Ishikawa (cell line): ENCODE measurements around the gene HDDC2.

Experiments
- CEBPB ChIP-seq: IDR thresholded peaks from 2 replicates; pipeline ENCODE4 v1.6.1; 2012
- CREB1 ChIP-seq: IDR thresholded peaks from 2 replicates; pipeline ENCODE4 v1.6.1; 2012; ENCODE audit warnings: low read depth
- EGR1 ChIP-seq: IDR thresholded peaks from 2 replicates; pipeline ENCODE4 v1.6.1; 2012
- EP300 ChIP-seq: IDR thresholded peaks from 2 replicates; pipeline ENCODE4 v1.6.1; 2012; ENCODE audit warnings: borderline replicate concordance
- FOXM1 ChIP-seq: IDR thresholded peaks from 2 replicates; pipeline ENCODE4 v1.6.1; 2012; ENCODE audit warnings: low read depth, borderline replicate concordance
- MAX ChIP-seq: IDR thresholded peaks from 2 replicates; pipeline ENCODE4 v1.6.1; 2012
- RAD21 ChIP-seq: IDR thresholded peaks from 2 replicates; pipeline ENCODE4 v1.6.1; 2012; ENCODE audit warnings: low read depth
- REST ChIP-seq: IDR thresholded peaks from 2 replicates; pipeline ENCODE4 v1.6.1; 2012; ENCODE audit warnings: low read depth, mild to moderate bottlenecking
- TAF1 ChIP-seq: IDR thresholded peaks from 2 replicates; pipeline ENCODE4 v1.6.1; 2012; ENCODE audit warnings: low read depth, mild to moderate bottlenecking
- TEAD4 ChIP-seq: IDR thresholded peaks from 2 replicates; pipeline ENCODE4 v1.6.1; 2012
- YY1 ChIP-seq: IDR thresholded peaks from 2 replicates; pipeline ENCODE4 v1.6.1; 2012; ENCODE audit warnings: low read depth

GRCh38 chr6:125254321-125254720 is 47.4 kb downstream of the HDDC2 start:
- TF ChIP-seq REST (no peak), EGR1 (no peak), EP300 (no peak), RAD21 (no peak), MAX (no peak), CREB1 (no peak), TAF1 (no peak), TEAD4 (no peak), FOXM1 (no peak), CEBPB (no peak), YY1 (no peak)
